GM12878 (cell line): ENCODE measurements around the gene TMEM235. TPM values are rescaled to one million over a fixed set of nuclear protein-coding genes. Genes with fewer than 3 reads are reported as not detected.

Experiments used
- ATAC-seq: fragments of 200-7000 bp; cut with Tn5 transposase; 3 replicates; pipeline ENCODE4 v1.9.1; 2020; ENCODE audit warnings: mild to moderate bottlenecking, moderate library complexity
- BruUV-seq: library from RNA; stranded (reverse); fragments of 400-500 nt; replicated peaks from 2 replicates; lab custom pipeline; 2021; lab: Mats Ljungman, UMichigan
- CTCF ChIA-PET: fragments of 300-600 bp; sonication (Branson Sonifier 250); formaldehyde crosslinking; extraction: SDS; loops from one replicate; lab custom pipeline; 2021; ENCODE audit warnings: inconsistent platforms; lab: Yijun Ruan, JAX
- POLR2A ChIA-PET: fragments of 350-600 bp; formaldehyde crosslinking; extraction: SDS; loops from one replicate; lab custom pipeline; 2021; ENCODE audit warnings: inconsistent platforms; lab: Charles Lee
- RAD21 ChIA-PET: fragments of 300-600 bp; sonication (Branson Sonifier 250); formaldehyde crosslinking; loops from one replicate; lab custom pipeline; 2023; ENCODE audit warnings: antibody characterized with exemption; ENCODE audit not compliant: unreplicated experiment; lab: Charles Lee
- SMC1A ChIA-PET: fragments of 300-600 bp; sonication (Branson Sonifier 250); formaldehyde crosslinking; loops from one replicate; lab custom pipeline; 2023; ENCODE audit not compliant: unreplicated experiment, uncharacterized antibody; lab: Charles Lee
- DNase-seq: peaks from one replicate; pipeline ENCODE4 v3.0.0-alpha.2; 2011; ENCODE audit warnings: low read depth, low spot score
- FAIRE-seq: peaks from 3 replicates; lab custom pipeline; 2011; peaks lifted over from hg19 to GRCh38; lab: Jason Lieb, UNC
- H2AFZ ChIP-seq: 2 replicates; pipeline ENCODE4 v1.6.0; 2011; ENCODE audit warnings: low read depth, low read length, control low read depth; ENCODE audit not compliant: control insufficient read depth
- H3K27ac ChIP-seq: 2 replicates; pipeline ENCODE4 v1.5.1; 2011; ENCODE audit warnings: control low read depth; ENCODE audit not compliant: control insufficient read depth, insufficient read depth
- H3K27me3 ChIP-seq, 2 experiments: replicated peaks in 1 of 2; 2 replicates each; pipeline versions ENCODE4 v1.6.0 to v1.6.1; 2011; ENCODE audit warnings: low read length in 1 of 2; ENCODE audit not compliant: control insufficient read depth in 2 of 2, insufficient read depth in 2 of 2
- H3K36me3 ChIP-seq, 2 experiments: 2 replicates each; pipeline ENCODE4 v1.5.1; 2011; ENCODE audit warnings: low read length in 1 of 2; ENCODE audit not compliant: control insufficient read depth in 2 of 2, insufficient read depth in 2 of 2
- H3K4me1 ChIP-seq: 2 replicates; pipeline ENCODE4 v1.6.1; 2011; ENCODE audit warnings: mild to moderate bottlenecking, low read length, moderate library complexity, mixed read lengths; ENCODE audit not compliant: control insufficient read depth, insufficient read depth
- H3K4me2 ChIP-seq: 2 replicates; pipeline ENCODE4 v1.6.0; 2011; ENCODE audit warnings: control low read depth; ENCODE audit not compliant: control insufficient read depth, insufficient read depth
- H3K4me3 ChIP-seq: fragments of 200-600 bp; sonication (generic); 2 replicates; pipeline ENCODE4 v1.5.1; 2016
- H3K79me2 ChIP-seq: 2 replicates; pipeline ENCODE4 v1.6.0; 2011; ENCODE audit warnings: low read length; ENCODE audit not compliant: control insufficient read depth, insufficient read depth
- H3K9ac ChIP-seq: 2 replicates; pipeline ENCODE4 v1.8.0; 2011; ENCODE audit warnings: low read length, control low read depth, mixed read lengths; ENCODE audit not compliant: control insufficient read depth, insufficient read depth
- H3K9me3 ChIP-seq: replicated peaks from 3 replicates; pipeline ENCODE4 v1.5.1; 2011; ENCODE audit warnings: mild to moderate bottlenecking, low read length; ENCODE audit not compliant: control insufficient read depth, insufficient read depth
- H4K20me1 ChIP-seq: 2 replicates; pipeline ENCODE4 v1.6.0; 2011; ENCODE audit not compliant: control insufficient read depth, insufficient read depth
- EED ChIP-seq: sonication (generic); IDR thresholded peaks from 2 replicates; pipeline ENCODE4 v1.6.1; 2016; ENCODE audit warnings: antibody characterized with exemption, low read depth
- HDAC2 ChIP-seq: fragments of 200-600 bp; sonication (generic); IDR thresholded peaks from 2 replicates; pipeline ENCODE4 v1.6.1; 2017
- IKZF1 ChIP-seq: fragments of 450-650 bp; conservative IDR thresholded peaks from 2 replicates; pipeline ENCODE4 v1.6.1; 2017; ENCODE audit warnings: antibody characterized with exemption, mild to moderate bottlenecking
- MXI1 ChIP-seq: fragments of 150-350 bp; IDR thresholded peaks from 2 replicates; pipeline ENCODE4 v1.6.1; 2011; ENCODE audit warnings: low read depth, mild to moderate bottlenecking, inconsistent platforms, low read length, improper control_type of control experiment
- MYC ChIP-seq: IDR thresholded peaks from 2 replicates; pipeline ENCODE4 v1.6.1; 2011; ENCODE audit warnings: mild to moderate bottlenecking, low read length, moderate library complexity, inconsistent platforms; ENCODE audit not compliant: insufficient read depth, insufficient replicate concordance, insufficient read length, severe bottlenecking
- SIN3A ChIP-seq: IDR thresholded peaks from 2 replicates; pipeline ENCODE4 v1.6.1; 2012; ENCODE audit warnings: low read depth, low read length, improper control_type of control experiment
- SP1 ChIP-seq: IDR thresholded peaks from one replicate; pipeline ENCODE4 v1.6.1; 2011; ENCODE audit warnings: low read depth, low read length
- STAT3 ChIP-seq: IDR thresholded peaks from 2 replicates; pipeline ENCODE4 v1.6.1; 2011; ENCODE audit warnings: low read depth, low read length, improper control_type of control experiment
- ZNF207 ChIP-seq: fragments of 450-650 bp; IDR thresholded peaks from 2 replicates; pipeline ENCODE4 v1.6.1; 2014; ENCODE audit warnings: antibody characterized with exemption, mild to moderate bottlenecking, borderline replicate concordance
- ZNF217 ChIP-seq: fragments of 450-650 bp; IDR thresholded peaks from 2 replicates; pipeline ENCODE4 v1.6.1; 2017; ENCODE audit warnings: antibody characterized with exemption, mild to moderate bottlenecking
- WGBS: methylation state at CpG from one replicate; pipeline ENCODE4 v1.1.6; 2016; ENCODE audit warnings: low lambda C conversion rate; ENCODE audit not compliant: insufficient replicate concordance, insufficient coverage; ENCODE audit errors: missing lambda C conversion rate; 5-methylcytosine and 5-hydroxymethylcytosine counted together
- in situ Hi-C: fragments of 300-500 bp; cut with MboI; formaldehyde crosslinking; loops from 9 replicates; pipeline ENCODE4 v1.14.3; 2018; ENCODE audit warnings: mixed read lengths
- intact Hi-C: fragments of 100-400 bp; cut with micrococcal nuclease; formaldehyde crosslinking; loops from one replicate; pipeline ENCODE4 v1.14.2; 2022; ENCODE audit not compliant: unreplicated experiment
- polyA plus RNA-seq, 11 experiments: library from polyadenylated mRNA; depleted of rRNA in 4 of 11; unstranded in 6 of 11; stranded (reverse) in 5 of 11; fragments of >200 nt; fragmentation: Nextera tagmentation in 4 of 11; fragmentation: Illumina TruSeq in 1 of 11; extraction: Ambion mirVana in 4 of 11; extraction: Trizol in 1 of 11; gene quantifications; 1 replicate in 1 of 11; 2 replicates in 10 of 11; pipeline versions ENCODE4 v1.2.1 to v1.2.3, GENCODE V29; 2011 to 2016; ENCODE audit warnings: inconsistent platforms in 2 of 11, missing spikeins in 2 of 11, low read depth in 1 of 11
- total RNA-seq, 4 experiments: library from RNA; depleted of rRNA in 3 of 4; stranded (reverse); fragments of >200 nt in 3 of 4; fragmentation: Illumina TruSeq in 1 of 4; extraction: Trizol in 1 of 4; gene quantifications; 2 replicates each; pipeline versions ENCODE4 v1.2.1 to v1.2.3, GENCODE V29; 2013 to 2021
- TF ChIP-seq, protein P1 (sequence below): fragments of 450-650 bp; formaldehyde crosslinking; IDR thresholded peaks from 2 replicates; pipeline ENCODE4 v1.4.0; 2022; ENCODE audit warnings: mild to moderate bottlenecking, moderate library complexity

TMEM235 gene
- total and polyA plus RNA-seq, 10 of the 15 experiments (the other 5 are each of a cell fraction or from before 2014, with no cell fraction given), result not detected

DNA sequence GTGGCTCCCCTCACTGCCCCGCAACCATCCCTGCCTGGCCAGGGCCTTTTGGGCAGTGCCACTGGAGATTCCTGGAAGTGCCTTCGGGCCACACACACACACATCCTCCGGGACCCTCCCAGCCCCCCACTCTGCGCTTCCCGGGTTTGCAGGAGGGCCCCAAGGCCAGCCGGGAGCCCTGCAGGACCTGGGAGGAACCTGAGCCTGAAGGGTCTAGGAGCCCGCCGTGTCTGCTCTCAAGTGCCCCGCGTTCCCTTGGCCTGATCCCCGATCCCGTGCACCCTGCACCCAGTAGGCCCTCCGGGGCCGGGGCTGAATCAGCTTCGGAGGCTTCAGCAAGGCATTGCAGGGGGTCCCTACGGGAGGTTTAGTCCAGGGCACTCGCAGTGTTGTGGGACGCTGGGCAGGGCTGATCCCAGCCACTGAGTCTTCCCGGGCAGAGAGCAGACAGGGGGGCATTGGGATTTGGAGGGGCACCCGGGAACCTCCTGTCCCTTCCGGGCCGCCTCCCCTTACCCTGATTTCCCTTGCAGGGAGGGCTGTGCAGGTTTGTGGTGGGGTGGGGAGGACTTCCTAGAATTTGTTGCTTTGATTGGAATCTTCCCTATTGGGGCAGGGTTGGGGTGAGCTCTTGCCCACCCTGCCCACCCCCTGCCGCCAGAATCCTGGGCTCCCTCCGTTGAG is 36.9 kb downstream of the TMEM235 start:
- in situ Hi-C loops, result no loop called here
- intact Hi-C loops, result no loop called here
- Histone ChIP-seq H4K20me1 (no peaks in the 10 kb centered on the region), H3K9me3 (no peaks in the 10 kb centered on the region), H3K27ac (no peak overlapping the region), H2AFZ (no peak overlapping the region)
- RAD21 ChIA-PET, result interaction anchor here (0.6 kb wide), 1 partner anchor 46 kb away, joined by 3 read pairs; no protein-coding TSS in a partner anchor
- TF ChIP-seq SIN3A, result no peak
- no peak for TF ChIP-seq IKZF1
- TF ChIP-seq HDAC2, result no peak
- TF ChIP-seq, protein P1, sequence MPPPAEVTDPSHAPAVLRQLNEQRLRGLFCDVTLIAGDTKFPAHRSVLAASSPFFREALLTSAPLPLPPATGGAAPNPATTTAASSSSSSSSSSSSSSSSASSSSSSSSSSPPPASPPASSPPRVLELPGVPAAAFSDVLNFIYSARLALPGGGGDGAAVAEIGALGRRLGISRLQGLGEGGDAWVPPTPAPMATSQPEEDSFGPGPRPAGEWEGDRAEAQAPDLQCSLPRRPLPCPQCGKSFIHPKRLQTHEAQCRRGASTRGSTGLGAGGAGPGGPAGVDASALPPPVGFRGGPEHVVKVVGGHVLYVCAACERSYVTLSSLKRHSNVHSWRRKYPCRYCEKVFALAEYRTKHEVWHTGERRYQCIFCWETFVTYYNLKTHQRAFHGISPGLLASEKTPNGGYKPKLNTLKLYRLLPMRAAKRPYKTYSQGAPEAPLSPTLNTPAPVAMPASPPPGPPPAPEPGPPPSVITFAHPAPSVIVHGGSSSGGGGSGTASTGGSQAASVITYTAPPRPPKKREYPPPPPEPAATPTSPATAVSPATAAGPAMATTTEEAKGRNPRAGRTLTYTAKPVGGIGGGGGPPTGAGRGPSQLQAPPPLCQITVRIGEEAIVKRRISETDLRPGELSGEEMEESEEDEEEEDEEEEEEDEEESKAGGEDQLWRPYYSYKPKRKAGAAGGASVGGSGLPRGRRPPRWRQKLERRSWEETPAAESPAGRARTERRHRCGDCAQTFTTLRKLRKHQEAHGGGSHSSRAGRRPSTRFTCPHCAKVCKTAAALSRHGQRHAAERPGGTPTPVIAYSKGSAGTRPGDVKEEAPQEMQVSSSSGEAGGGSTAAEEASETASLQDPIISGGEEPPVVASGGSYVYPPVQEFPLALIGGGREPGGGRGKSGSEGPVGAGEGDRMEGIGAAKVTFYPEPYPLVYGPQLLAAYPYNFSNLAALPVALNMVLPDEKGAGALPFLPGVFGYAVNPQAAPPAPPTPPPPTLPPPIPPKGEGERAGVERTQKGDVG (CRISPR knock-in tag), result no peak
- TF ChIP-seq STAT3, result no peak
- no peak for TF ChIP-seq SP1
- TF ChIP-seq EED, result no peak
- TF ChIP-seq ZNF207, result no peak
- TF ChIP-seq MYC, result no peak
- no peak for TF ChIP-seq ZNF217
- TF ChIP-seq MXI1, result no peak
- TF ChIP-seq, all 136 proteins: peak for 0
- 60% methylated on average over 24 of the region's 24 CpGs for WGBS
- FAIRE-seq (no peak), DNase-seq (no peak), ATAC-seq (no peak)
- H3K4me1 ChIP-seq, result peaks cover 11% of the 10 kb centered on the region
- SMC1A ChIA-PET, result interaction anchor here (0.7 kb wide), 1 partner anchor 154 kb away, joined by 3 read pairs; no protein-coding TSS in a partner anchor
- CTCF ChIA-PET, result interaction anchor here (1.5 kb wide), 1 partner anchor 184 kb away, joined by 3 read pairs; no protein-coding TSS in a partner anchor
- no peak overlapping the region for H3K4me2 ChIP-seq
- H3K9ac ChIP-seq, result no peak overlapping the region
- BruUV-seq, result no TSS peak
- H3K27me3 ChIP-seq, result peaks cover 3 to 5% of the 10 kb centered on the region in 2 experiments; a peak in 3 of 4 replicates
- POLR2A ChIA-PET, result no interaction called here
- H3K4me3 ChIP-seq, result no peak overlapping the region
- no peaks in the 10 kb centered on the region for H3K36me3 ChIP-seq
- H3K79me2 ChIP-seq, result no peaks in the 10 kb centered on the region
